Stimulated activated CD4-positive, alpha-beta T cell treated with anti-CD3 and anti-CD28 coated beads, Interleukin-2, amount 100 ng/mL, for 24 hours (primary cell): ENCODE data around the gene MAB21L3.

Source experiments
- DNase-seq, 2 donors: peaks; one replicate each; pipeline ENCODE4 v3.0.0-alpha.2; 2020

Gene MAB21L3

GRCh38 chr1:116166655-116167054 lies 55.5 kb downstream of the MAB21L3 start:
- DNase-seq, result no peak

- DNase-seq, result peak in 1 of 2 donors; percentile 6
These were observed 56.6 kb downstream of the MAB21L3 start for GRCh38 chr1:116167625-116168276.

GRCh38 chr1:116168277-116169032 lies 57.3 kb downstream of the MAB21L3 start:
- DNase-seq, result peak; percentile 89 to 91

- DNase-seq, result no peak
These were observed 58.7 kb downstream of the MAB21L3 start for GRCh38 chr1:116169898-116170297.

GRCh38 chr1:116170721-116171589 lies 59.8 kb downstream of the MAB21L3 start:
- no peak for DNase-seq

GRCh38 chr1:116172666-116173065 lies 61.5 kb downstream of the MAB21L3 start:
- DNase-seq, result no peak

GRCh38 chr1:116175611-116176010 lies 64.4 kb downstream of the MAB21L3 start:
- DNase-seq, result no peak

- DNase-seq, result no peak
These were observed 65.1 kb downstream of the MAB21L3 start for GRCh38 chr1:116176306-116176789.

- DNase-seq, result no peak
These were observed 66.7 kb downstream of the MAB21L3 start for GRCh38 chr1:116177861-116178260.

- DNase-seq, result no peak
These were observed 67.6 kb downstream of the MAB21L3 start for GRCh38 chr1:116178837-116179236.

- no peak for DNase-seq
These were observed 68.2 kb downstream of the MAB21L3 start for GRCh38 chr1:116179419-116179818.

GRCh38 chr1:116179964-116180363 lies 68.8 kb downstream of the MAB21L3 start:
- no peak for DNase-seq

- no peak for DNase-seq
These were observed 71.0 kb downstream of the MAB21L3 start for GRCh38 chr1:116182019-116182714.
